ENCODE results near the gene CEACAM16. TPM values are rescaled to one million over a fixed set of nuclear protein-coding genes. Genes with fewer than 3 reads are reported as not detected.
A peak's percentile ranks its signal among the peaks of the same experiment; 100 is the strongest.

CEACAM16 gene
- total and polyA plus RNA-seq, 9 of the 15 experiments (the other 6 are each of a cell fraction or from before 2014, with no cell fraction given) = not detected

DNA sequence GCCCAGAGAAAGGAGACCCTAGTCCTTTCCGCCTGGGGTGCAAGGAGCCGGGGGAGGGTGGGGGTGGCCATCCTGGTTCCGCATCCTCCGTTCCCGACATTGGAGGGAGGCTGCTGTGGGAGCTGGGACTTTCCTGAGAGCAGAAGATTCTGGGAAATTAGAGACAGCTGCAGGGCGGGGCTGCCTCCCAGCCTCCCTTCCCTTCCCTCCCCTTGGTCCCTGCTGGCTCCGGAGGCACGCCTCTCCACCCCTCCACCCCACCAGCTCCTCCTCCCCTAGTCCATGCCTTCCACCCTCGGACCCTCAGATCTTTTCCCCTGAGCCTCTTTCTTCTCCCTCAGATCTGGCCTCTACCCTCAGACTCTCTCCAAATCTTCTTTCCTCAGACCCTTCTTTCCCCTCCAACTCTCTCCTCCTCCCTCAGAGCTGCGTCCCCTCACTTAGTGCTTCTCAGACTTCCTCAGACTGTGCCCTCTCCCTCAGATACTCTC, 46.4 kb downstream of the CEACAM16 start:
- BruUV-seq (replicated peaks) = no TSS peak
- H3K27ac ChIP-seq (ENCODE audit: extremely low read depth, low read depth, low read length) = no peak overlapping the region
- H3K4me1 ChIP-seq (replicated peaks in 1 of 2; ENCODE audit: control insufficient read depth in 2 of 2, insufficient read depth in 2 of 2, low read length in 2 of 2) = peaks cover 24 to 43% of the 10 kb centered on the region in 2 experiments
- no peaks in the 10 kb centered on the region for H3K27me3 ChIP-seq (ENCODE audit: control insufficient read depth in 2 of 2, insufficient read depth in 2 of 2, low read length in 2 of 2)
- H3K9me3 ChIP-seq (replicated peaks; ENCODE audit: control insufficient read depth, insufficient read depth, low read depth, low read length) = no peaks in the 10 kb centered on the region
- FAIRE-seq (no peak), ATAC-seq (no peak), DNase-seq (ENCODE audit: extremely low read depth in 1 of 4, low spot score in 3 of 4) (peak in 2 of 4 experiments; percentile 46 to 51)
- no peaks in the 10 kb centered on the region for H3K79me2 ChIP-seq (ENCODE audit: control insufficient read depth, insufficient read depth, low read length)
- H3K9me1 ChIP-seq (ENCODE audit: control insufficient read depth, insufficient read depth, low read length) = no peaks in the 10 kb centered on the region
- H3K36me3 ChIP-seq (ENCODE audit: control insufficient read depth, insufficient read depth, low read length) = no peaks in the 10 kb centered on the region
- intact Hi-C loops (cut with micrococcal nuclease) = no loop called here
- CTCF ChIA-PET (ENCODE audit: low intra/inter-chr PET ratio) = no interaction called here
- H2AFZ ChIP-seq (ENCODE audit: low read depth, low read length) = peak overlapping the region; percentile 38; the same call in 1 of the 2 replicates
- POLR2A ChIA-PET = interaction anchor here (0.6 to 1.0 kb wide), 2 partner anchors 21 to 140 kb away, joined by 3 to 4 read pairs; no protein-coding TSS in a partner anchor
- in situ Hi-C loops (cut with MboI) = no loop called here
- TF ChIP-seq MTA3 (IDR thresholded peaks at IDR 0.05; ENCODE audit: borderline replicate concordance) (no peak), ZBTB7A (IDR thresholded peaks at IDR 0.05; ENCODE audit: borderline replicate concordance, control insufficient read depth, low read depth, low read length) (peak; percentile 38; the same call in 1 of the 2 replicates), MTA1 (IDR thresholded peaks at IDR 0.05; ENCODE audit: borderline replicate concordance) (0 out of 2 replicates have a peak, but pooled peaks have one; percentile 32), SMARCE1 (IDR thresholded peaks at IDR 0.05) (no peak; the same call in 1 of the 2 replicates), KDM2B (CRISPR knock-in tag; IDR thresholded peaks at IDR 0.05) (no peak), ZFP36 (IDR thresholded peaks at IDR 0.05; ENCODE audit: low read depth, low read length, partially characterized antibody) (peak; percentile 56), CREBBP (IDR thresholded peaks at IDR 0.05; ENCODE audit: low read depth, low read length) (peak; percentile 31), ARHGAP35 (IDR thresholded peaks at IDR 0.05; ENCODE audit: partially characterized antibody) (peak; percentile 36), KAT8 (IDR thresholded peaks at IDR 0.05; ENCODE audit: low read depth) (no peak), HDAC1 (IDR thresholded peaks at IDR 0.05) (peak in 1 of 2 experiments; percentile 32; a peak in 1 of 4 replicates), LARP7 (IDR thresholded peaks at IDR 0.05) (peak; percentile 47; the same call in 1 of the 2 replicates), RBM25 (IDR thresholded peaks at IDR 0.05; ENCODE audit: low read depth, low read length, severe bottlenecking) (peak; percentile 13)
- TF ChIP-seq, protein P1, sequence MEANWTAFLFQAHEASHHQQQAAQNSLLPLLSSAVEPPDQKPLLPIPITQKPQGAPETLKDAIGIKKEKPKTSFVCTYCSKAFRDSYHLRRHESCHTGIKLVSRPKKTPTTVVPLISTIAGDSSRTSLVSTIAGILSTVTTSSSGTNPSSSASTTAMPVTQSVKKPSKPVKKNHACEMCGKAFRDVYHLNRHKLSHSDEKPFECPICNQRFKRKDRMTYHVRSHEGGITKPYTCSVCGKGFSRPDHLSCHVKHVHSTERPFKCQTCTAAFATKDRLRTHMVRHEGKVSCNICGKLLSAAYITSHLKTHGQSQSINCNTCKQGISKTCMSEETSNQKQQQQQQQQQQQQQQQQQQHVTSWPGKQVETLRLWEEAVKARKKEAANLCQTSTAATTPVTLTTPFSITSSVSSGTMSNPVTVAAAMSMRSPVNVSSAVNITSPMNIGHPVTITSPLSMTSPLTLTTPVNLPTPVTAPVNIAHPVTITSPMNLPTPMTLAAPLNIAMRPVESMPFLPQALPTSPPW (CRISPR knock-in tag; IDR thresholded peaks at IDR 0.05) = peak; percentile 46; the same call in 1 of the 2 replicates
- TF ChIP-seq, protein P2, sequence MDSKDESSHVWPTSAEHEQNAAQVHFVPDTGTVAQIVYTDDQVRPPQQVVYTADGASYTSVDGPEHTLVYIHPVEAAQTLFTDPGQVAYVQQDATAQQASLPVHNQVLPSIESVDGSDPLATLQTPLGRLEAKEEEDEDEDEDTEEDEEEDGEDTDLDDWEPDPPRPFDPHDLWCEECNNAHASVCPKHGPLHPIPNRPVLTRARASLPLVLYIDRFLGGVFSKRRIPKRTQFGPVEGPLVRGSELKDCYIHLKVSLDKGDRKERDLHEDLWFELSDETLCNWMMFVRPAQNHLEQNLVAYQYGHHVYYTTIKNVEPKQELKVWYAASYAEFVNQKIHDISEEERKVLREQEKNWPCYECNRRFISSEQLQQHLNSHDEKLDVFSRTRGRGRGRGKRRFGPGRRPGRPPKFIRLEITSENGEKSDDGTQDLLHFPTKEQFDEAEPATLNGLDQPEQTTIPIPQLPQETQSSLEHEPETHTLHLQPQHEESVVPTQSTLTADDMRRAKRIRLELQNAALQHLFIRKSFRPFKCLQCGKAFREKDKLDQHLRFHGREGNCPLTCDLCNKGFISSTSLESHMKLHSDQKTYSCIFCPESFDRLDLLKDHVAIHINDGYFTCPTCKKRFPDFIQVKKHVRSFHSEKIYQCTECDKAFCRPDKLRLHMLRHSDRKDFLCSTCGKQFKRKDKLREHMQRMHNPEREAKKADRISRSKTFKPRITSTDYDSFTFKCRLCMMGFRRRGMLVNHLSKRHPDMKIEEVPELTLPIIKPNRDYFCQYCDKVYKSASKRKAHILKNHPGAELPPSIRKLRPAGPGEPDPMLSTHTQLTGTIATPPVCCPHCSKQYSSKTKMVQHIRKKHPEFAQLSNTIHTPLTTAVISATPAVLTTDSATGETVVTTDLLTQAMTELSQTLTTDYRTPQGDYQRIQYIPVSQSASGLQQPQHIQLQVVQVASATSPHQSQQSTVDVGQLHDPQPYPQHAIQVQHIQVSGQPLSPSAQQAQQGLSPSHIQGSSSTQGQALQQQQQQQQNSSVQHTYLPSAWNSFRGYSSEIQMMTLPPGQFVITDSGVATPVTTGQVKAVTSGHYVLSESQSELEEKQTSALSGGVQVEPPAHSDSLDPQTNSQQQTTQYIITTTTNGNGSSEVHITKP (IDR thresholded peaks at IDR 0.05; ENCODE audit: partially characterized antibody) = peak; percentile 20
- TF ChIP-seq, protein P3, sequence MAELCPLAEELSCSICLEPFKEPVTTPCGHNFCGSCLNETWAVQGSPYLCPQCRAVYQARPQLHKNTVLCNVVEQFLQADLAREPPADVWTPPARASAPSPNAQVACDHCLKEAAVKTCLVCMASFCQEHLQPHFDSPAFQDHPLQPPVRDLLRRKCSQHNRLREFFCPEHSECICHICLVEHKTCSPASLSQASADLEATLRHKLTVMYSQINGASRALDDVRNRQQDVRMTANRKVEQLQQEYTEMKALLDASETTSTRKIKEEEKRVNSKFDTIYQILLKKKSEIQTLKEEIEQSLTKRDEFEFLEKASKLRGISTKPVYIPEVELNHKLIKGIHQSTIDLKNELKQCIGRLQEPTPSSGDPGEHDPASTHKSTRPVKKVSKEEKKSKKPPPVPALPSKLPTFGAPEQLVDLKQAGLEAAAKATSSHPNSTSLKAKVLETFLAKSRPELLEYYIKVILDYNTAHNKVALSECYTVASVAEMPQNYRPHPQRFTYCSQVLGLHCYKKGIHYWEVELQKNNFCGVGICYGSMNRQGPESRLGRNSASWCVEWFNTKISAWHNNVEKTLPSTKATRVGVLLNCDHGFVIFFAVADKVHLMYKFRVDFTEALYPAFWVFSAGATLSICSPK (IDR thresholded peaks at IDR 0.05; ENCODE audit: borderline replicate concordance) = no peak
- WGBS (ENCODE audit: insufficient coverage, low coverage, missing lambda C conversion rate) = 46% methylated on average over 4 of the region's 10 CpGs
- H3K4me3 ChIP-seq = no peak overlapping the region
- no peak overlapping the region for H3K9ac ChIP-seq (ENCODE audit: insufficient read depth in 1 of 2, low read depth in 2 of 2, low read length in 2 of 2)
- no peak overlapping the region for H3K4me2 ChIP-seq (ENCODE audit: insufficient read depth, low read length)
- H4K20me1 ChIP-seq (replicated peaks; ENCODE audit: control insufficient read depth, insufficient read depth, low read length) = no peaks in the 10 kb centered on the region
